GM23338 (cell line): ENCODE data around the gene GSTT4. TPM values are rescaled to one million over a fixed set of nuclear protein-coding genes. Genes with fewer than 3 reads are reported as not detected.

Source experiments
- ATAC-seq: fragments of 200-7000 bp; cut with Tn5 transposase; 3 replicates; pipeline ENCODE4 v1.9.1; 2020
- DNase-seq: peaks from one replicate; pipeline ENCODE4 v3.0.0-alpha.2; 2015; ENCODE audit warnings: low spot score
- H2AFZ ChIP-seq: fragments of 200-600 bp; sonication (generic); 2 replicates; pipeline ENCODE4 v1.8.0; 2016; ENCODE audit warnings: antibody characterized with exemption, mild to moderate bottlenecking, moderate library complexity
- H3F3A ChIP-seq: fragments of 200-600 bp; sonication (generic); replicated peaks from 2 replicates; pipeline ENCODE4 v1.8.0; 2017; ENCODE audit warnings: antibody characterized with exemption, mixed run types, low read depth
- H3K27ac ChIP-seq: fragments of 200-600 bp; sonication (generic); 2 replicates; pipeline ENCODE4 v1.6.1; 2016; ENCODE audit warnings: low read depth
- H3K27me3 ChIP-seq: fragments of 200-600 bp; sonication (generic); 2 replicates; pipeline ENCODE4 v1.8.0; 2016; ENCODE audit warnings: mild to moderate bottlenecking, mixed run types, moderate library complexity; ENCODE audit not compliant: insufficient read depth
- H3K36me3 ChIP-seq: fragments of 200-600 bp; sonication (generic); 2 replicates; pipeline ENCODE4 v1.8.0; 2016; ENCODE audit warnings: mild to moderate bottlenecking; ENCODE audit not compliant: insufficient read depth
- H3K4me1 ChIP-seq: fragments of 200-600 bp; sonication (generic); 2 replicates; pipeline ENCODE4 v1.8.0; 2016; ENCODE audit warnings: mild to moderate bottlenecking, moderate library complexity; ENCODE audit not compliant: insufficient read depth
- H3K4me2 ChIP-seq: fragments of 200-600 bp; sonication (generic); 2 replicates; pipeline ENCODE4 v1.7.1; 2017; ENCODE audit warnings: mixed run types
- H3K4me3 ChIP-seq: fragments of 200-600 bp; sonication (generic); 2 replicates; pipeline ENCODE4 v1.6.1; 2016; ENCODE audit warnings: mixed run types
- H3K79me2 ChIP-seq: fragments of 200-600 bp; sonication (generic); replicated peaks from 2 replicates; pipeline ENCODE4 v1.8.0; 2017; ENCODE audit warnings: mild to moderate bottlenecking; ENCODE audit not compliant: insufficient read depth
- H3K9me2 ChIP-seq: fragments of 200-600 bp; sonication (generic); 2 replicates; pipeline ENCODE4 v1.8.0; 2017; ENCODE audit not compliant: insufficient read depth
- H4K20me1 ChIP-seq: fragments of 200-600 bp; sonication (generic); replicated peaks from 2 replicates; pipeline ENCODE4 v1.8.0; 2017; ENCODE audit warnings: mild to moderate bottlenecking; ENCODE audit not compliant: insufficient read depth
- H3K27ac Mint-ChIP-seq: 2 replicates; pipeline ENCODE4 v1.8.0; 2020; ENCODE audit warnings: inconsistent platforms, mild to moderate bottlenecking, moderate library complexity, mixed read lengths
- H3K27me3 Mint-ChIP-seq: 3 replicates; pipeline ENCODE4 v1.8.0; 2022; ENCODE audit warnings: low read depth, mild to moderate bottlenecking, moderate library complexity, mixed read lengths, inconsistent platforms; ENCODE audit not compliant: insufficient read depth, poor library complexity
- H3K36me3 Mint-ChIP-seq: 3 replicates; pipeline ENCODE4 v1.8.0; 2021; ENCODE audit warnings: low read depth, mild to moderate bottlenecking, inconsistent platforms, moderate library complexity, mixed read lengths
- H3K4me1 Mint-ChIP-seq: 3 replicates; pipeline ENCODE4 v1.8.0; 2020; ENCODE audit warnings: mild to moderate bottlenecking, inconsistent platforms, mixed read lengths
- H3K4me3 Mint-ChIP-seq: 3 replicates; pipeline ENCODE4 v1.8.0; 2021; ENCODE audit warnings: moderate library complexity, mild to moderate bottlenecking, inconsistent platforms, mixed read lengths
- H3K9me3 Mint-ChIP-seq: 3 replicates; pipeline ENCODE4 v1.8.0; 2020; ENCODE audit warnings: moderate library complexity, mild to moderate bottlenecking, inconsistent platforms, mixed read lengths
- CREB1 ChIP-seq: fragments of 250-450 bp; sonication (Bioruptor Pico); IDR thresholded peaks from 2 replicates; pipeline ENCODE4 v1.5.0; 2020; ENCODE audit warnings: low read depth, mild to moderate bottlenecking, moderate library complexity
- EZH2 ChIP-seq: fragments of 200-600 bp; sonication (generic); IDR thresholded peaks from one replicate; pipeline ENCODE4 v1.8.0; 2017; ENCODE audit warnings: antibody characterized with exemption, mild to moderate bottlenecking, low read depth; ENCODE audit not compliant: unreplicated experiment
- EZH2phosphoT487 ChIP-seq: fragments of 200-600 bp; sonication (generic); IDR thresholded peaks from one replicate; pipeline ENCODE4 v1.8.1; 2018; ENCODE audit warnings: antibody characterized with exemption; ENCODE audit not compliant: unreplicated experiment
- JUNB ChIP-seq: IDR thresholded peaks from one replicate; pipeline ENCODE4 v1.6.1; 2016; ENCODE audit warnings: antibody characterized with exemption; ENCODE audit not compliant: unreplicated experiment
- NANOG ChIP-seq: IDR thresholded peaks from 2 replicates; pipeline ENCODE4 v1.6.1; 2016; ENCODE audit warnings: antibody characterized with exemption, borderline replicate concordance
- POLR2AphosphoS5 ChIP-seq: IDR thresholded peaks from 2 replicates; pipeline ENCODE4 v1.6.1; 2016; ENCODE audit warnings: antibody characterized with exemption, low read depth
- STAT1 ChIP-seq: IDR thresholded peaks from one replicate; pipeline ENCODE4 v1.6.1; 2016; ENCODE audit warnings: antibody characterized with exemption; ENCODE audit not compliant: unreplicated experiment
- ZNF114 ChIP-seq: fragments of 250-450 bp; sonication (Bioruptor Pico); IDR thresholded peaks from 2 replicates; pipeline ENCODE4 v1.5.0; 2020; ENCODE audit warnings: mild to moderate bottlenecking, moderate library complexity
- ZNF331 ChIP-seq: fragments of 250-450 bp; sonication (Bioruptor Pico); IDR thresholded peaks from 2 replicates; pipeline ENCODE4 v1.5.0; 2020; ENCODE audit warnings: low read depth, mild to moderate bottlenecking, moderate library complexity
- polyA plus RNA-seq: library from polyadenylated mRNA; unstranded; fragments of >200 nt; fragmentation: Nextera tagmentation; extraction: Ambion mirVana; gene quantifications from 2 replicates; pipeline ENCODE4 v1.2.1, GENCODE V29; 2016
- total RNA-seq: library from RNA; depleted of rRNA; stranded (reverse); fragments of >200 nt; shearing (Covaris generic); gene quantifications from 2 replicates; pipeline ENCODE4 v1.2.3, GENCODE V29; 2014
- TF ChIP-seq, protein P1 (sequence below): fragments of 250-450 bp; sonication (Bioruptor Pico); IDR thresholded peaks from 2 replicates; pipeline ENCODE4 v1.5.0; 2020; ENCODE audit warnings: mild to moderate bottlenecking, moderate library complexity
- TF ChIP-seq, protein P2 (sequence below): IDR thresholded peaks from one replicate; pipeline ENCODE4 v1.6.1; 2018; ENCODE audit warnings: antibody characterized with exemption; ENCODE audit not compliant: unreplicated experiment
- TF ChIP-seq, protein P3 (sequence below), 2 experiments: fragments of 200-600 bp in 1 of 2; sonication (generic) in 1 of 2; conservative IDR thresholded peaks; 2 replicates each; pipeline versions ENCODE4 v1.5.1 to v1.6.1; 2016 to 2017; ENCODE audit warnings: antibody characterized with exemption in 2 of 2, low read depth in 2 of 2, mild to moderate bottlenecking in 2 of 2, moderate library complexity in 1 of 2
- TF ChIP-seq, protein P4 (sequence below): IDR thresholded peaks from 2 replicates; pipeline ENCODE4 v1.6.1; 2016; ENCODE audit warnings: antibody characterized with exemption

The GSTT4 gene
- total and polyA plus RNA-seq, 2 experiments from 2014 or later: not detected

DNA sequence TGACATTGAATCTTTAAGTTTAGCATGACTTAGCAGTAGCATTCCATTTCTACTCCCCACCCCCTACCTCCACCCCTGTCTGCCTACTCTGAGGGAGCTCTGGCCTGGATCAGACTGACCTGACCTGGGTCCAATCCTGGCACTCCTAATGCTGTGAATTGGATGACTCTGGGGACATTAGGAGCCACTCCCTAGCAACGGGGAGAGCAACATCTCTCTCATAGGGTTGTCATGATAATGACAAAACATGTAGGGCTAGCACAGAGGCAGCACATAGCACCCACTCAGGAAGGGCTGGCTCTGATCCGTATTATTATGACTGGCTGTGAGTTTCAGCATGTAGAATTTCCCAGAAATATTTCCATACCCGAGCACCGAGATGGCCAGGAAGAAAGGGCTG is 46.3 kb upstream of the GSTT4 start:
- no peak overlapping the region for H3K27ac Mint-ChIP-seq
- H3K9me2 ChIP-seq: no peaks in the 10 kb centered on the region
- peaks cover 10% of the 10 kb centered on the region for H4K20me1 ChIP-seq
- H3K9me3 Mint-ChIP-seq: no peaks in the 10 kb centered on the region
- H3K27me3 ChIP-seq: no peaks in the 10 kb centered on the region
- TF ChIP-seq, protein P1, sequence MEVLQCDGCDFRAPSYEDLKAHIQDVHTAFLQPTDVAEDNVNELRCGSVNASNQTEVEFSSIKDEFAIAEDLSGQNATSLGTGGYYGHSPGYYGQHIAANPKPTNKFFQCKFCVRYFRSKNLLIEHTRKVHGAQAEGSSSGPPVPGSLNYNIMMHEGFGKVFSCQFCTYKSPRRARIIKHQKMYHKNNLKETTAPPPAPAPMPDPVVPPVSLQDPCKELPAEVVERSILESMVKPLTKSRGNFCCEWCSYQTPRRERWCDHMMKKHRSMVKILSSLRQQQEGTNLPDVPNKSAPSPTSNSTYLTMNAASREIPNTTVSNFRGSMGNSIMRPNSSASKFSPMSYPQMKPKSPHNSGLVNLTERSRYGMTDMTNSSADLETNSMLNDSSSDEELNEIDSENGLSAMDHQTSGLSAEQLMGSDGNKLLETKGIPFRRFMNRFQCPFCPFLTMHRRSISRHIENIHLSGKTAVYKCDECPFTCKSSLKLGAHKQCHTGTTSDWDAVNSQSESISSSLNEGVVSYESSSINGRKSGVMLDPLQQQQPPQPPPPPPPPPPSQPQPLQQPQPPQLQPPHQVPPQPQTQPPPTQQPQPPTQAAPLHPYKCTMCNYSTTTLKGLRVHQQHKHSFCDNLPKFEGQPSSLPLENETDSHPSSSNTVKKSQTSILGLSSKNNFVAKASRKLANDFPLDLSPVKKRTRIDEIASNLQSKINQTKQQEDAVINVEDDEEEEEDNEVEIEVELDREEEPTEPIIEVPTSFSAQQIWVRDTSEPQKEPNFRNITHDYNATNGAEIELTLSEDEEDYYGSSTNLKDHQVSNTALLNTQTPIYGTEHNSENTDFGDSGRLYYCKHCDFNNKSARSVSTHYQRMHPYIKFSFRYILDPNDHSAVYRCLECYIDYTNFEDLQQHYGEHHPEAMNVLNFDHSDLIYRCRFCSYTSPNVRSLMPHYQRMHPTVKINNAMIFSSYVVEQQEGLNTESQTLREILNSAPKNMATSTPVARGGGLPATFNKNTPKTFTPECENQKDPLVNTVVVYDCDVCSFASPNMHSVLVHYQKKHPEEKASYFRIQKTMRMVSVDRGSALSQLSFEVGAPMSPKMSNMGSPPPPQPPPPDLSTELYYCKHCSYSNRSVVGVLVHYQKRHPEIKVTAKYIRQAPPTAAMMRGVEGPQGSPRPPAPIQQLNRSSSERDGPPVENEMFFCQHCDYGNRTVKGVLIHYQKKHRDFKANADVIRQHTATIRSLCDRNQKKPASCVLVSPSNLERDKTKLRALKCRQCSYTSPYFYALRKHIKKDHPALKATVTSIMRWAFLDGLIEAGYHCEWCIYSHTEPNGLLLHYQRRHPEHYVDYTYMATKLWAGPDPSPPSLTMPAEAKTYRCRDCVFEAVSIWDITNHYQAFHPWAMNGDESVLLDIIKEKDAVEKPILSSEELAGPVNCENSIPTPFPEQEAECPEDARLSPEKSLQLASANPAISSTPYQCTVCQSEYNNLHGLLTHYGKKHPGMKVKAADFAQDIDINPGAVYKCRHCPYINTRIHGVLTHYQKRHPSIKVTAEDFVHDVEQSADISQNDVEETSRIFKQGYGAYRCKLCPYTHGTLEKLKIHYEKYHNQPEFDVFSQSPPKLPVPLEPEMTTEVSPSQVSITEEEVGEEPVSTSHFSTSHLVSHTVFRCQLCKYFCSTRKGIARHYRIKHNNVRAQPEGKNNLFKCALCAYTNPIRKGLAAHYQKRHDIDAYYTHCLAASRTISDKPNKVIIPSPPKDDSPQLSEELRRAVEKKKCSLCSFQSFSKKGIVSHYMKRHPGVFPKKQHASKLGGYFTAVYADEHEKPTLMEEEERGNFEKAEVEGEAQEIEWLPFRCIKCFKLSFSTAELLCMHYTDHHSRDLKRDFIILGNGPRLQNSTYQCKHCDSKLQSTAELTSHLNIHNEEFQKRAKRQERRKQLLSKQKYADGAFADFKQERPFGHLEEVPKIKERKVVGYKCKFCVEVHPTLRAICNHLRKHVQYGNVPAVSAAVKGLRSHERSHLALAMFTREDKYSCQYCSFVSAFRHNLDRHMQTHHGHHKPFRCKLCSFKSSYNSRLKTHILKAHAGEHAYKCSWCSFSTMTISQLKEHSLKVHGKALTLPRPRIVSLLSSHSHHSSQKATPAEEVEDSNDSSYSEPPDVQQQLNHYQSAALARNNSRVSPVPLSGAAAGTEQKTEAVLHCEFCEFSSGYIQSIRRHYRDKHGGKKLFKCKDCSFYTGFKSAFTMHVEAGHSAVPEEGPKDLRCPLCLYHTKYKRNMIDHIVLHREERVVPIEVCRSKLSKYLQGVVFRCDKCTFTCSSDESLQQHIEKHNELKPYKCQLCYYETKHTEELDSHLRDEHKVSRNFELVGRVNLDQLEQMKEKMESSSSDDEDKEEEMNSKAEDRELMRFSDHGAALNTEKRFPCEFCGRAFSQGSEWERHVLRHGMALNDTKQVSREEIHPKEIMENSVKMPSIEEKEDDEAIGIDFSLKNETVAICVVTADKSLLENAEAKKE: no peak
- no peak for TF ChIP-seq JUNB
- no peak for TF ChIP-seq ZNF331
- TF ChIP-seq, protein P2, sequence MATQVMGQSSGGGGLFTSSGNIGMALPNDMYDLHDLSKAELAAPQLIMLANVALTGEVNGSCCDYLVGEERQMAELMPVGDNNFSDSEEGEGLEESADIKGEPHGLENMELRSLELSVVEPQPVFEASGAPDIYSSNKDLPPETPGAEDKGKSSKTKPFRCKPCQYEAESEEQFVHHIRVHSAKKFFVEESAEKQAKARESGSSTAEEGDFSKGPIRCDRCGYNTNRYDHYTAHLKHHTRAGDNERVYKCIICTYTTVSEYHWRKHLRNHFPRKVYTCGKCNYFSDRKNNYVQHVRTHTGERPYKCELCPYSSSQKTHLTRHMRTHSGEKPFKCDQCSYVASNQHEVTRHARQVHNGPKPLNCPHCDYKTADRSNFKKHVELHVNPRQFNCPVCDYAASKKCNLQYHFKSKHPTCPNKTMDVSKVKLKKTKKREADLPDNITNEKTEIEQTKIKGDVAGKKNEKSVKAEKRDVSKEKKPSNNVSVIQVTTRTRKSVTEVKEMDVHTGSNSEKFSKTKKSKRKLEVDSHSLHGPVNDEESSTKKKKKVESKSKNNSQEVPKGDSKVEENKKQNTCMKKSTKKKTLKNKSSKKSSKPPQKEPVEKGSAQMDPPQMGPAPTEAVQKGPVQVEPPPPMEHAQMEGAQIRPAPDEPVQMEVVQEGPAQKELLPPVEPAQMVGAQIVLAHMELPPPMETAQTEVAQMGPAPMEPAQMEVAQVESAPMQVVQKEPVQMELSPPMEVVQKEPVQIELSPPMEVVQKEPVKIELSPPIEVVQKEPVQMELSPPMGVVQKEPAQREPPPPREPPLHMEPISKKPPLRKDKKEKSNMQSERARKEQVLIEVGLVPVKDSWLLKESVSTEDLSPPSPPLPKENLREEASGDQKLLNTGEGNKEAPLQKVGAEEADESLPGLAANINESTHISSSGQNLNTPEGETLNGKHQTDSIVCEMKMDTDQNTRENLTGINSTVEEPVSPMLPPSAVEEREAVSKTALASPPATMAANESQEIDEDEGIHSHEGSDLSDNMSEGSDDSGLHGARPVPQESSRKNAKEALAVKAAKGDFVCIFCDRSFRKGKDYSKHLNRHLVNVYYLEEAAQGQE: no peak
- no peak for TF ChIP-seq EZH2phosphoT487
- TF ChIP-seq CREB1: no peak
- TF ChIP-seq STAT1: no peak
- no peak for TF ChIP-seq ZNF114
- TF ChIP-seq EZH2: no peak
- TF ChIP-seq POLR2AphosphoS5: no peak
- TF ChIP-seq, protein P3, sequence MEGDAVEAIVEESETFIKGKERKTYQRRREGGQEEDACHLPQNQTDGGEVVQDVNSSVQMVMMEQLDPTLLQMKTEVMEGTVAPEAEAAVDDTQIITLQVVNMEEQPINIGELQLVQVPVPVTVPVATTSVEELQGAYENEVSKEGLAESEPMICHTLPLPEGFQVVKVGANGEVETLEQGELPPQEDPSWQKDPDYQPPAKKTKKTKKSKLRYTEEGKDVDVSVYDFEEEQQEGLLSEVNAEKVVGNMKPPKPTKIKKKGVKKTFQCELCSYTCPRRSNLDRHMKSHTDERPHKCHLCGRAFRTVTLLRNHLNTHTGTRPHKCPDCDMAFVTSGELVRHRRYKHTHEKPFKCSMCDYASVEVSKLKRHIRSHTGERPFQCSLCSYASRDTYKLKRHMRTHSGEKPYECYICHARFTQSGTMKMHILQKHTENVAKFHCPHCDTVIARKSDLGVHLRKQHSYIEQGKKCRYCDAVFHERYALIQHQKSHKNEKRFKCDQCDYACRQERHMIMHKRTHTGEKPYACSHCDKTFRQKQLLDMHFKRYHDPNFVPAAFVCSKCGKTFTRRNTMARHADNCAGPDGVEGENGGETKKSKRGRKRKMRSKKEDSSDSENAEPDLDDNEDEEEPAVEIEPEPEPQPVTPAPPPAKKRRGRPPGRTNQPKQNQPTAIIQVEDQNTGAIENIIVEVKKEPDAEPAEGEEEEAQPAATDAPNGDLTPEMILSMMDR (conservative IDR thresholded peaks at IDR 0.05; ENCODE audit: low read depth in 2 of 2): no peak
- TF ChIP-seq, protein P4, sequence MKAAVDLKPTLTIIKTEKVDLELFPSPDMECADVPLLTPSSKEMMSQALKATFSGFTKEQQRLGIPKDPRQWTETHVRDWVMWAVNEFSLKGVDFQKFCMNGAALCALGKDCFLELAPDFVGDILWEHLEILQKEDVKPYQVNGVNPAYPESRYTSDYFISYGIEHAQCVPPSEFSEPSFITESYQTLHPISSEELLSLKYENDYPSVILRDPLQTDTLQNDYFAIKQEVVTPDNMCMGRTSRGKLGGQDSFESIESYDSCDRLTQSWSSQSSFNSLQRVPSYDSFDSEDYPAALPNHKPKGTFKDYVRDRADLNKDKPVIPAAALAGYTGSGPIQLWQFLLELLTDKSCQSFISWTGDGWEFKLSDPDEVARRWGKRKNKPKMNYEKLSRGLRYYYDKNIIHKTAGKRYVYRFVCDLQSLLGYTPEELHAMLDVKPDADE: no peak
- no peak for TF ChIP-seq NANOG
- H3K4me3 Mint-ChIP-seq: no peak overlapping the region
- no peaks in the 10 kb centered on the region for H3K27me3 Mint-ChIP-seq
- H3K36me3 Mint-ChIP-seq: peaks cover 35% of the 10 kb centered on the region
- H3K4me1 ChIP-seq: no peaks in the 10 kb centered on the region
- H3K36me3 ChIP-seq: peaks cover 13% of the 10 kb centered on the region
- no peak overlapping the region for H3K27ac ChIP-seq
- no peak overlapping the region for H3K4me2 ChIP-seq
- H2AFZ ChIP-seq: no peak overlapping the region
- no peaks in the 10 kb centered on the region for H3K4me1 Mint-ChIP-seq
- H3K79me2 ChIP-seq: no peaks in the 10 kb centered on the region
- no peak for DNase-seq
- H3K4me3 ChIP-seq: no peak overlapping the region
- no peaks in the 10 kb centered on the region for H3F3A ChIP-seq
- ATAC-seq: no peak
